ENCODE results near the gene DNAJC30.

Gene DNAJC30

DNA sequence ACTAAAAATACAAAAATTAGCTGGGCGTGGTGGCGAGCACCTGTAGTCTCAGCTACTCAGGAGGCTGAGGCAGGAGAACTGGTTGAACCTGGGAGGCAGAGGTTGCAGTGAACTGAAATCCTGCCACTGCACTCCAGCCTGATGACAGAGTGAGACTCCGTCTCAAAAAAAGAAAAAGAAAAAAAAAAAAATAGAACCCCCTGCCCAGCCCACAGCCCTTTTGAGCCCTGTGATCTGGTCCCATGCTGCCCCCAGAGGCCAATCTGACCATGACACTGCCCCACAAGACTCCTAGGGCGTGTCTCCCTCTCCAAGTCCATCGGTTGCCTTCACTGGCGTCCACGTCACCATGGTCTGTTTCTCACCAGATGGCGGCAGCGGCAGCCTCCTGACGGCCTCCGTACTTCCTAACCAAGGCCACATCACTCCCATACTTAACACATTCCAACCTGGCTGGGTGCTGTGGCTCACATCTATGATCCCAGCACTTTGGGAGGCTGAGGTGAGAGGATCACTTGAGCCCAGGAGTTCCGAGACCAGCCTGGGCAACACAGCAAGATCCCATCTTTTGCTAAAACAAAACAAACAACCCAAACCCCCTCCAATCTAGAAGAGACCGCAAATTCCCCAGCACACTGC lies 18.2 kb upstream of the DNAJC30 start:
- TF ChIP-seq, protein P1, sequence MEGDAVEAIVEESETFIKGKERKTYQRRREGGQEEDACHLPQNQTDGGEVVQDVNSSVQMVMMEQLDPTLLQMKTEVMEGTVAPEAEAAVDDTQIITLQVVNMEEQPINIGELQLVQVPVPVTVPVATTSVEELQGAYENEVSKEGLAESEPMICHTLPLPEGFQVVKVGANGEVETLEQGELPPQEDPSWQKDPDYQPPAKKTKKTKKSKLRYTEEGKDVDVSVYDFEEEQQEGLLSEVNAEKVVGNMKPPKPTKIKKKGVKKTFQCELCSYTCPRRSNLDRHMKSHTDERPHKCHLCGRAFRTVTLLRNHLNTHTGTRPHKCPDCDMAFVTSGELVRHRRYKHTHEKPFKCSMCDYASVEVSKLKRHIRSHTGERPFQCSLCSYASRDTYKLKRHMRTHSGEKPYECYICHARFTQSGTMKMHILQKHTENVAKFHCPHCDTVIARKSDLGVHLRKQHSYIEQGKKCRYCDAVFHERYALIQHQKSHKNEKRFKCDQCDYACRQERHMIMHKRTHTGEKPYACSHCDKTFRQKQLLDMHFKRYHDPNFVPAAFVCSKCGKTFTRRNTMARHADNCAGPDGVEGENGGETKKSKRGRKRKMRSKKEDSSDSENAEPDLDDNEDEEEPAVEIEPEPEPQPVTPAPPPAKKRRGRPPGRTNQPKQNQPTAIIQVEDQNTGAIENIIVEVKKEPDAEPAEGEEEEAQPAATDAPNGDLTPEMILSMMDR (IDR thresholded peaks at IDR 0.05) = peak; percentile 90
- no peak for TF ChIP-seq ZFX (IDR thresholded peaks at IDR 0.05; ENCODE audit: borderline replicate concordance)

DNA sequence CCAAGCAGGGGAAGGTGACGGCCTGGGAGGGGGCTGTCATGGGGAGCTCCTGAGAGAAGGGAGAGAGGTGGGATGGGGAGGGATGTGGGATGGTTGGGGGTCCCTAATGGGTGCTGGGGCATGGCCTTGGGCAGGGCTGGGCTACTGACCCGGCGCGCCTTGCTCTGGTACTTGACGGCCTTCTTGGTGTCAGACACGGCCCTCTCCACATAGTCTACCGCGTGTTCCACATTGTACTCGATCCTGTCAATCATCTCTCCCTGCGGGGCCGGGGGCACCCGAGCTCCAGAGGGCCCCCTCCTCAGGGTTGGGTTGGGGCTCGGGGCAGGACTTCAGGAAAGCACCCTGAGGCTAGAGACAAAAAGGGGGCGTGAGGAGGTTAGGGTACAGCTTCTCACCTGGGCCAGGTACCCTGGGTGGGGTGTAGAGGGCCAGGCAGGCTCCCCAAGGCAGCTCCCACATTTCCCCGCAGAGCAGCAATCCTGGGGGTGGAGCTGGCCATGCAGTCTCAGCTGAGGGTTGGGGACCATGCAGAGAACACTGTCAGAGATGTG lies 17.4 kb upstream of the DNAJC30 start:
- no peak overlapping the region for H3K27ac ChIP-seq
- TF ChIP-seq ZFX (IDR thresholded peaks at IDR 0.05; ENCODE audit: borderline replicate concordance) = no peak
- TF ChIP-seq, protein P1 (IDR thresholded peaks at IDR 0.05) = no peak

More for the DNA sequence above, 18.2 kb upstream of the DNAJC30 start:
- no peak overlapping the region for H3K27ac ChIP-seq

DNA sequence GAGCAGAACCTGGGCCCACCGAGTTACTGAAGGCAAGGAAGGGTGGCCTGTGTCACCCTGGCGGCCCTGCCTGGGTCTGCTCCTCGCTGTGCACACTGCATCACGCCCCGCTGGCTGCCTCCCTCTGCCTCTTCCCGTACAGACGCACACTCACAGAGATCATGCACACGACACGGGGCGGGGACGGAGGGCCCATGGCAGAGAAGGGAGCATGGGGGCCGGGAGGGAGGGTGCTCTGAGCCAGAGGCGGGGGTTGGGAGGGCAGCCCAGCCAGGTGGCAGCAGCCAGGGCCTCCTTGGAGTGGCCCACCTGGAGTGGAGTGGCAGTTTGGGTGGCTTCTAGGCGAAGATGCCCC lies 16.8 kb upstream of the DNAJC30 start:
- peak overlapping the region; percentile 30; the same call in 1 of the 2 replicates for H3K27ac ChIP-seq
- TF ChIP-seq, protein P1 (IDR thresholded peaks at IDR 0.05) = no peak
- no peak for TF ChIP-seq ZFX (IDR thresholded peaks at IDR 0.05; ENCODE audit: borderline replicate concordance)

DNA sequence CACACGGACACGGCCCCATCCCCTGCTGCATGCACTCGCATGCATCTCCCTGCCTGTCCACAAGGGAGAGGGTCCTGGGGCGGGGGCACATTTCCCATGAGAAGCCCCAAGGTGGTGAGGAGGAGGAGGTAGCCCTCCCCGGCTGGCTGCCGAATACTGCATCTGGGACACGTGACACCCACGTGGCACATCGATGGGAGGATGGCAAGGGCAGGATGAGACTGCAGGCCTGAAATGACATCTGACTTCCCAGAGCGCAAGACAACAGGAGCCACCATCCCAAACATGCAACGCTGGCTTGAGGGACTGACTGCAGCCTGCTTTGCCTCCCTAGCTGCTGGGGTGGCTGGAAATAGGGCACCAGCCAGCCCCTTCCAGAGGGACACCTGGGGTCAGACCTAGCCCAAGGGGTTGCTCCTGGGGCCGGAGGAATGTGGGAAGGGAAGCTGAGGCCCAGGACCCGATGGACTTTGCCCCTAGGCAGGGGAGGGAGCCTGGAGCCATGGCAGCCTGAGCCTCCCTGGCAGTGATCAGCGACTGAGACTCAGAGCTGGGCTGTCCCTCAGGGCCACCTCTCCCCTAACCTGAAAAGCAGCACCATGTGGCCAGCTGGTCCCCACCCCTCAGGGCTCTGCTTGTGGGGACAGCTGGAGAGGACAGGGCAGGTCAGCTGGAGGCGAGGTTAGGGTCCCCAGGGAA lies 16.3 kb upstream of the DNAJC30 start:
- peak overlapping the region; percentile 30; the same call in 1 of the 2 replicates for H3K27ac ChIP-seq
- TF ChIP-seq ZFX (IDR thresholded peaks at IDR 0.05; ENCODE audit: borderline replicate concordance) = no peak
- TF ChIP-seq, protein P1 (IDR thresholded peaks at IDR 0.05) = no peak

DNA sequence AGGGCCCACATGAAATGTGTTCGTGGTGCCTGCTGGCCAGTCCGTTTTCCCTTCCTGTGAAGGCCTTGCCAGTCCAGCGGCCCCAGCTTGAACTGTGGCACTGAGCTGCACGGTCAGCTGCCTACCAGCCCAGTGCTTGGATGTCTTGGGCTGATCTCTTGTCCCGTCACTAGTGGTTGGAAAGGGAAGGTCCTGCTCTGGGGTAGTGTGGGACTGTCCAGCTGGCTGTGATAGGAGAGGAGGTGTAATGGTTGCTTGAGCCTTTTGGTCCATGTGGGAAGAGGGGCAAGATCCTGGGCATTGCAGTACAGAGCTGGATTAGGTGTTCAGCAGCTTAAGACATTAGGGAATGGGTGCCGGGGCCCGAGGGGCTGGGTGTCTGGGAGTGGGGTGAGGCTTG lies 15.2 kb upstream of the DNAJC30 start:
- no peak overlapping the region for H3K27ac ChIP-seq
- no peak for TF ChIP-seq ZFX (IDR thresholded peaks at IDR 0.05; ENCODE audit: borderline replicate concordance)
- TF ChIP-seq, protein P1 (IDR thresholded peaks at IDR 0.05) = no peak

DNA sequence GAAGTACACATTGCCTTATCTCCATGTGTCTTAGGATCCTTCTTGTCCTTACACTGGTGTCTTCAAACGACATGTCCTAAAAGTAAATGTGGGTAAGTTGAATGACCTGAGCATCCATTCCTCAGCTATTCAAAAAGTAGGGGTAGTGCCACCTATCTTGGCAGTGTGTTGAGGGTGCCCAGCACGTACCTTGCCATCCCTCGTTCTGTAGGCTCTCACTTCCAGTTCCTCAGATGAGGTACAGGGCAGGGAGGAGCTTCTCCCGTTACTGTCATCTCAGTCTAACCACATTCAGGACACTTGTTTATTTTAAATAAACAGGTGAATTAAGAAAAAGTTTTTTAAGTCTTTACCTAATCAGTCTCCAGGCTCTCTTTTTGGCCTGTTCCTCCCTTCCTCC lies 13.1 kb upstream of the DNAJC30 start:
- no peak overlapping the region for H3K27ac ChIP-seq
- TF ChIP-seq, protein P1 (IDR thresholded peaks at IDR 0.05) = no peak
- TF ChIP-seq ZFX (IDR thresholded peaks at IDR 0.05; ENCODE audit: borderline replicate concordance) = no peak

DNA sequence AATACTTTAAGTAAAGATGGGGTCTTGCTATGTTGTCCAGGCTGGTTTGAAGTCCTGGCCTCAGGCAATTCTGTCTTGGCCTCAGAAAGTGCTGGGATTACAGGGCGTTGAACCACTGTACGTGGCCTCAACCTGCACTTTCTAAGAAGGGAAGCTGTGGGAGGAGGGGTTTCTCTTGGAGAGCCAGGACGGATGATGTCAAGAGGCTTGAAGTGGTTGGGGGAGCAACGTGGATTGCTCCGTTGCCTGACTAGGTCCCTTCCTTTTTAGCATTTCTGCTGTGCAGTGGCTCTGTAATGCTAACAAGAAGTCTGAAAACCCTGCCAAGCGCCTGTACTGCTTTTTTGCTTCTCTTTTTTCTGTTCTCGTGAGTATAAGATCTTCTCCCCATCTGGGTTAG lies 7.4 kb upstream of the DNAJC30 start:
- no peak for TF ChIP-seq ZFX (IDR thresholded peaks at IDR 0.05; ENCODE audit: borderline replicate concordance)
- TF ChIP-seq, protein P1 (IDR thresholded peaks at IDR 0.05) = no peak
- no peak overlapping the region for H3K27ac ChIP-seq
